MM.1S (cell line): ENCODE measurements around the gene TASL.

Source experiments
- DNase-seq: peaks from one replicate; pipeline ENCODE4 v3.0.0-alpha.2; 2015
- H2AFZ ChIP-seq: fragments of 300-600 bp; sonication (generic); 2 replicates; pipeline ENCODE4 v1.6.0; 2016; ENCODE audit warnings: antibody characterized with exemption, low read length
- H3F3A ChIP-seq: fragments of 300-600 bp; sonication (generic); 2 replicates; pipeline ENCODE4 v1.6.1; 2016; ENCODE audit warnings: mild to moderate bottlenecking, antibody characterized with exemption, low read length, moderate library complexity, mixed read lengths; ENCODE audit not compliant: insufficient read depth
- H3K27ac ChIP-seq: fragments of 300-600 bp; sonication (generic); 2 replicates; pipeline ENCODE4 v1.5.1; 2016; ENCODE audit warnings: mild to moderate bottlenecking, low read length
- H3K27me3 ChIP-seq: fragments of 300-600 bp; sonication (generic); replicated peaks from 2 replicates; pipeline ENCODE4 v1.6.0; 2016; ENCODE audit warnings: low read length; ENCODE audit not compliant: insufficient read depth
- H3K36me3 ChIP-seq: fragments of 300-600 bp; sonication (generic); replicated peaks from 2 replicates; pipeline ENCODE4 v1.6.1; 2016; ENCODE audit warnings: mild to moderate bottlenecking, low read length, mixed read lengths; ENCODE audit not compliant: insufficient read depth
- H3K4me1 ChIP-seq: fragments of 300-600 bp; sonication (generic); 2 replicates; pipeline ENCODE4 v1.6.1; 2016; ENCODE audit warnings: low read length, mixed read lengths
- H3K4me2 ChIP-seq: fragments of 300-600 bp; sonication (generic); 2 replicates; pipeline ENCODE4 v1.6.0; 2016; ENCODE audit warnings: low read depth, low read length
- H3K4me3 ChIP-seq: fragments of 300-600 bp; sonication (generic); 2 replicates; pipeline ENCODE4 v1.5.1; 2016; ENCODE audit warnings: low read length, mixed read lengths
- H3K79me2 ChIP-seq: fragments of 300-600 bp; sonication (generic); 2 replicates; pipeline ENCODE4 v1.6.1; 2016; ENCODE audit warnings: mixed run types, low read length, mixed read lengths
- H3K9ac ChIP-seq: fragments of 300-600 bp; sonication (generic); 2 replicates; pipeline ENCODE4 v1.6.1; 2016; ENCODE audit warnings: low read length, mixed read lengths
- H3K9me2 ChIP-seq: fragments of 300-600 bp; sonication (generic); replicated peaks from 2 replicates; pipeline ENCODE4 v1.6.1; 2016; ENCODE audit warnings: mild to moderate bottlenecking, low read length, mixed read lengths; ENCODE audit not compliant: insufficient read depth
- H3K9me3 ChIP-seq: fragments of 300-600 bp; sonication (generic); replicated peaks from 2 replicates; pipeline ENCODE4 v1.6.1; 2016; ENCODE audit warnings: mild to moderate bottlenecking, low read length, mixed read lengths; ENCODE audit not compliant: insufficient read depth
- H4K20me1 ChIP-seq: fragments of 300-600 bp; sonication (generic); 2 replicates; pipeline ENCODE4 v1.6.1; 2016; ENCODE audit warnings: mild to moderate bottlenecking, low read length, moderate library complexity, mixed read lengths; ENCODE audit not compliant: insufficient read depth
- EZH2 ChIP-seq: fragments of 300-600 bp; sonication (generic); optimal IDR thresholded peaks from 2 replicates; pipeline ENCODE3; 2017; ENCODE audit warnings: low read depth, mild to moderate bottlenecking, antibody characterized with exemption, low read length, mixed read lengths
- EZH2phosphoT487 ChIP-seq: fragments of 300-600 bp; sonication (generic); IDR thresholded peaks from 2 replicates; pipeline ENCODE4 v1.6.1; 2018; ENCODE audit warnings: antibody characterized with exemption, low read length
- TF ChIP-seq, protein P1 (sequence below): fragments of 300-600 bp; sonication (generic); IDR thresholded peaks from 2 replicates; pipeline ENCODE4 v1.5.1; 2016; ENCODE audit warnings: antibody characterized with exemption, low read length, mixed read lengths

Gene TASL

GRCh38 chrX:30530606-30531005, 47.0 kb downstream of the TASL start:
- TF ChIP-seq EZH2 (no peak), EZH2phosphoT487 (no peak)
- TF ChIP-seq, protein P1, sequence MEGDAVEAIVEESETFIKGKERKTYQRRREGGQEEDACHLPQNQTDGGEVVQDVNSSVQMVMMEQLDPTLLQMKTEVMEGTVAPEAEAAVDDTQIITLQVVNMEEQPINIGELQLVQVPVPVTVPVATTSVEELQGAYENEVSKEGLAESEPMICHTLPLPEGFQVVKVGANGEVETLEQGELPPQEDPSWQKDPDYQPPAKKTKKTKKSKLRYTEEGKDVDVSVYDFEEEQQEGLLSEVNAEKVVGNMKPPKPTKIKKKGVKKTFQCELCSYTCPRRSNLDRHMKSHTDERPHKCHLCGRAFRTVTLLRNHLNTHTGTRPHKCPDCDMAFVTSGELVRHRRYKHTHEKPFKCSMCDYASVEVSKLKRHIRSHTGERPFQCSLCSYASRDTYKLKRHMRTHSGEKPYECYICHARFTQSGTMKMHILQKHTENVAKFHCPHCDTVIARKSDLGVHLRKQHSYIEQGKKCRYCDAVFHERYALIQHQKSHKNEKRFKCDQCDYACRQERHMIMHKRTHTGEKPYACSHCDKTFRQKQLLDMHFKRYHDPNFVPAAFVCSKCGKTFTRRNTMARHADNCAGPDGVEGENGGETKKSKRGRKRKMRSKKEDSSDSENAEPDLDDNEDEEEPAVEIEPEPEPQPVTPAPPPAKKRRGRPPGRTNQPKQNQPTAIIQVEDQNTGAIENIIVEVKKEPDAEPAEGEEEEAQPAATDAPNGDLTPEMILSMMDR: no peak
- no peaks in the 10 kb centered on the region for H3K79me2 ChIP-seq
- H4K20me1 ChIP-seq: no peaks in the 10 kb centered on the region
- no peaks in the 10 kb centered on the region for H3K9me2 ChIP-seq
- no peaks in the 10 kb centered on the region for H3K27me3 ChIP-seq
- no peak for DNase-seq
- H2AFZ ChIP-seq: no peak overlapping the region
- H3K4me1 ChIP-seq: no peaks in the 10 kb centered on the region; the same call in 1 of the 2 replicates
- H3K9me3 ChIP-seq: no peaks in the 10 kb centered on the region
- H3K4me2 ChIP-seq: no peak overlapping the region
- no peaks in the 10 kb centered on the region for H3F3A ChIP-seq
- H3K4me3 ChIP-seq: no peak overlapping the region
- no peaks in the 10 kb centered on the region for H3K36me3 ChIP-seq
- H3K27ac ChIP-seq: no peak overlapping the region
- H3K9ac ChIP-seq: no peak overlapping the region

- no peaks in the 10 kb centered on the region for H3K36me3 ChIP-seq
- H3F3A ChIP-seq: no peaks in the 10 kb centered on the region
- no peak overlapping the region for H3K4me2 ChIP-seq
- H3K4me3 ChIP-seq: no peak overlapping the region
- no peak for TF ChIP-seq EZH2
- no peak for TF ChIP-seq EZH2phosphoT487
- TF ChIP-seq, protein P1: no peak
- no peaks in the 10 kb centered on the region for H3K4me1 ChIP-seq
- no peaks in the 10 kb centered on the region for H3K79me2 ChIP-seq
- no peak for DNase-seq
- H4K20me1 ChIP-seq: no peaks in the 10 kb centered on the region
- no peaks in the 10 kb centered on the region for H3K9me3 ChIP-seq
- H3K27me3 ChIP-seq: no peaks in the 10 kb centered on the region
- no peaks in the 10 kb centered on the region for H3K9me2 ChIP-seq
- no peak overlapping the region for H3K27ac ChIP-seq
- no peak overlapping the region for H3K9ac ChIP-seq
- H2AFZ ChIP-seq: no peak overlapping the region
These were observed 51.8 kb downstream of the TASL start for GRCh38 chrX:30525732-30526131.

- no peaks in the 10 kb centered on the region for H3K4me1 ChIP-seq
- H3K9me3 ChIP-seq: no peaks in the 10 kb centered on the region
- no peak overlapping the region for H3K9ac ChIP-seq
- H4K20me1 ChIP-seq: no peaks in the 10 kb centered on the region
- no peaks in the 10 kb centered on the region for H3F3A ChIP-seq
- H3K27ac ChIP-seq: no peak overlapping the region
- no peak overlapping the region for H3K4me2 ChIP-seq
- no peaks in the 10 kb centered on the region for H3K27me3 ChIP-seq
- DNase-seq: no peak
- TF ChIP-seq, protein P1: no peak
- TF ChIP-seq EZH2phosphoT487 (no peak), EZH2 (no peak)
- no peaks in the 10 kb centered on the region for H3K9me2 ChIP-seq
- H3K36me3 ChIP-seq: no peaks in the 10 kb centered on the region
- no peaks in the 10 kb centered on the region for H3K79me2 ChIP-seq
- no peak overlapping the region for H2AFZ ChIP-seq
- no peak overlapping the region for H3K4me3 ChIP-seq
These were observed 56.0 kb downstream of the TASL start for GRCh38 chrX:30521440-30522182.
